Eye (tissue), 1 donor: ENCODE results near the gene HDDC2.

ENCODE experiments used
- DNase-seq: peaks from one replicate; pipeline ENCODE4 v3.0.0-alpha.2; 2015

The HDDC2 gene

DNA sequence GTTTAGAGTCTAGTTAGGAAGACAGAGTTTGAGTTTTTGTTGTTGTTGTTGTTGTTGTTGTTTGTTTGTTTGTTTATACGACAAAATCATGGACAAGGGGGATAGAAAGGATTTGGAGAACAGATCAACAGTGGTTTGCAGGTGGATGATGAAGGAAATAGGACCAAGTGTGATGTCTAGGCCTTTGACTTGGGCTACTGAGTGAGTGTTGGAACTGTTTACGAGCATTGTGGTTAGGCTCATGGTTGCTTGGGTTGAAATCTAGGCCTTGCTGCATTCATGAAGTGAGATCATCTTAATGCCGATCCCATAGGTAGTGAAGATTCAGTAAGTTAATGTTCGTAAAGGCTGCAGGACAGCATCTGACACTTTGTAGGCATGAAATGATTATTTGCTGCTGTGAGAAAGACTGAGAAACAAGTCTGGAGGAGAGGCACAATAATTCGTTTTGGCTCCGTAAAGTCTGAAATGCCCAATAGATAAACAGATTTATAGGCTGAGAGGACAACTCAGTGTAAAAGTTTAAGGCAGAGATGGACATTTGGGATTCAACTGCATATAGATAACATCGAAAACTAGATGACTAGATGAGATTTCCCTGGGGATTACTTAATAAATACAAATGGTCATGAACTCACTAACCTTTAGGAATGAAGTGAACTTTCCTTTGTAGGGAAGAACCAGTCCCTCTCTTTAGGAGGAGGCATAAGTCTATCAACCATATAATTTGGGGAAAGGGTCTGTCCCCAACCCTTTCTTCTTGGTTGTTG, 70.0 kb downstream of the HDDC2 start:
- no peak for DNase-seq

GRCh38 chr6:125231133-125231532, 70.6 kb downstream of the HDDC2 start:
- DNase-seq, result no peak

GRCh38 chr6:125230674-125231073, 71.1 kb downstream of the HDDC2 start:
- no peak for DNase-seq

GRCh38 chr6:125228981-125229479, 72.7 kb downstream of the HDDC2 start:
- DNase-seq, result no peak

DNA sequence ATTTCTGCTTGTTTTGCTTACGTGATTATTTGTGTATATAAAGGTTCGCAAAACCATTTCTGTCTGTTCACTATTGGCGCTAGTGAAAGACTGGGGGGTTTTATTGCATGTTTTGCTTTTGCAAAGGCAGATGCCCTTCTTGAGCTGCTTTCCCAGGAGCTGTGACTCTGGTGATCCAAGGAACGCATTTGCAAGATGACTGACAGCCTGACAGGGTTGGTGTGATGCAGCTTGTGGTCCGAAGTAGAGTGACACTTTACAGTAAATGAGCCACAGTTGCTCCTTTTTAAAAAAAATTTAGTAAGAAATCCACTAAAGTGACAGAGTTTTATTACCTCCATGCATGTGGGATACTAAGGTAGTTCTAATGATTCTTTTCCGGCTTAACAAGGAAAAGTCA, 74.5 kb downstream of the HDDC2 start:
- no peak for DNase-seq
